ENCODE data around the gene RNPEPL1.

RNPEPL1 gene

GRCh38 chr2:240555541-240556250 is 12.6 kb upstream of the RNPEPL1 start:
- no peaks in the 10 kb centered on the region for H3K27me3 ChIP-seq (ENCODE audit: low read length)
- TF ChIP-seq EZH2phosphoT487 (conservative IDR thresholded peaks at IDR 0.05; ENCODE audit: low read length) (no peak), CTCF (IDR thresholded peaks at IDR 0.05; ENCODE audit: insufficient read depth, low read length, poor library complexity, severe bottlenecking) (no peak)
- H3K9me2 ChIP-seq (replicated peaks; ENCODE audit: insufficient read depth, low read length) = no peaks in the 10 kb centered on the region
- H2AFZ ChIP-seq (ENCODE audit: low read depth, low read length, severe bottlenecking) = no peak overlapping the region
- no peak overlapping the region for H3K4me3 ChIP-seq (ENCODE audit: insufficient read depth, low read length, poor library complexity, severe bottlenecking)
- H3F3A ChIP-seq (ENCODE audit: insufficient read depth) = peaks cover 9% of the 10 kb centered on the region; the same call in 1 of the 2 replicates
- H3K36me3 ChIP-seq (ENCODE audit: low read length) = peaks cover 27% of the 10 kb centered on the region
- H3K4me2 ChIP-seq (ENCODE audit: low read depth, low read length, poor library complexity, severe bottlenecking) = no peak overlapping the region
- H4K20me1 ChIP-seq (ENCODE audit: low read depth, low read length) = no peaks in the 10 kb centered on the region
- H3K27ac ChIP-seq (ENCODE audit: low read depth, low read length) = no peak overlapping the region
- peaks cover 21% of the 10 kb centered on the region; the same call in 1 of the 2 replicates for H3K9me3 ChIP-seq (ENCODE audit: insufficient read depth, low read length)
- H3K79me2 ChIP-seq (ENCODE audit: insufficient read depth, low read length) = peaks cover 76% of the 10 kb centered on the region
- no peak overlapping the region for H3K9ac ChIP-seq (ENCODE audit: low read length)

GRCh38 chr2:240556553-240557100 is 11.7 kb upstream of the RNPEPL1 start:
- H3K9me2 ChIP-seq (replicated peaks; ENCODE audit: insufficient read depth, low read length) = no peaks in the 10 kb centered on the region
- H4K20me1 ChIP-seq (ENCODE audit: low read depth, low read length) = no peaks in the 10 kb centered on the region
- H3F3A ChIP-seq (ENCODE audit: insufficient read depth) = peaks cover 6% of the 10 kb centered on the region; the same call in 1 of the 2 replicates
- no peak overlapping the region for H3K4me3 ChIP-seq (ENCODE audit: insufficient read depth, low read length, poor library complexity, severe bottlenecking)
- no peak overlapping the region for H3K9ac ChIP-seq (ENCODE audit: low read length)
- H3K4me2 ChIP-seq (ENCODE audit: low read depth, low read length, poor library complexity, severe bottlenecking) = no peak overlapping the region
- H2AFZ ChIP-seq (ENCODE audit: low read depth, low read length, severe bottlenecking) = no peak overlapping the region
- H3K36me3 ChIP-seq (ENCODE audit: low read length) = peaks cover 17% of the 10 kb centered on the region
- TF ChIP-seq CTCF (IDR thresholded peaks at IDR 0.05; ENCODE audit: insufficient read depth, low read length, poor library complexity, severe bottlenecking) (peak; percentile 52), EZH2phosphoT487 (conservative IDR thresholded peaks at IDR 0.05; ENCODE audit: low read length) (no peak)
- H3K27ac ChIP-seq (ENCODE audit: low read depth, low read length) = no peak overlapping the region
- no peaks in the 10 kb centered on the region for H3K27me3 ChIP-seq (ENCODE audit: low read length)
- H3K79me2 ChIP-seq (ENCODE audit: insufficient read depth, low read length) = peaks cover 72% of the 10 kb centered on the region
- H3K9me3 ChIP-seq (ENCODE audit: insufficient read depth, low read length) = peaks cover 12% of the 10 kb centered on the region; the same call in 1 of the 2 replicates

GRCh38 chr2:240557101-240557751 is 11.1 kb upstream of the RNPEPL1 start:
- TF ChIP-seq EZH2phosphoT487 (conservative IDR thresholded peaks at IDR 0.05; ENCODE audit: low read length) (no peak), CTCF (IDR thresholded peaks at IDR 0.05; ENCODE audit: insufficient read depth, low read length, poor library complexity, severe bottlenecking) (peak; percentile 1)
- Histone ChIP-seq H3K4me2 (ENCODE audit: low read depth, low read length, poor library complexity, severe bottlenecking) (no peak overlapping the region), H2AFZ (ENCODE audit: low read depth, low read length, severe bottlenecking) (no peak overlapping the region), H3K27ac (ENCODE audit: low read depth, low read length) (no peak overlapping the region), H3K27me3 (ENCODE audit: low read length) (no peaks in the 10 kb centered on the region), H3K9me3 (ENCODE audit: insufficient read depth, low read length) (peaks cover 6% of the 10 kb centered on the region; the same call in 1 of the 2 replicates), H3K4me3 (ENCODE audit: insufficient read depth, low read length, poor library complexity, severe bottlenecking) (no peak overlapping the region), H4K20me1 (ENCODE audit: low read depth, low read length) (no peaks in the 10 kb centered on the region), H3K9me2 (replicated peaks; ENCODE audit: insufficient read depth, low read length) (no peaks in the 10 kb centered on the region), H3K36me3 (ENCODE audit: low read length) (peaks cover 11% of the 10 kb centered on the region), H3K9ac (ENCODE audit: low read length) (no peak overlapping the region), H3F3A (ENCODE audit: insufficient read depth) (peaks cover 6% of the 10 kb centered on the region; the same call in 1 of the 2 replicates), H3K79me2 (ENCODE audit: insufficient read depth, low read length) (peaks cover 72% of the 10 kb centered on the region)
